NCI-H1092 treated with DMSO at 0.1 percent for 48 hours (cell line): ENCODE data around the gene MKRN2OS.

Source experiments
- DNase-seq: peaks from one replicate; lab custom pipeline; 2025; lab: John Stamatoyannopoulos, UW

MKRN2OS gene

DNA sequence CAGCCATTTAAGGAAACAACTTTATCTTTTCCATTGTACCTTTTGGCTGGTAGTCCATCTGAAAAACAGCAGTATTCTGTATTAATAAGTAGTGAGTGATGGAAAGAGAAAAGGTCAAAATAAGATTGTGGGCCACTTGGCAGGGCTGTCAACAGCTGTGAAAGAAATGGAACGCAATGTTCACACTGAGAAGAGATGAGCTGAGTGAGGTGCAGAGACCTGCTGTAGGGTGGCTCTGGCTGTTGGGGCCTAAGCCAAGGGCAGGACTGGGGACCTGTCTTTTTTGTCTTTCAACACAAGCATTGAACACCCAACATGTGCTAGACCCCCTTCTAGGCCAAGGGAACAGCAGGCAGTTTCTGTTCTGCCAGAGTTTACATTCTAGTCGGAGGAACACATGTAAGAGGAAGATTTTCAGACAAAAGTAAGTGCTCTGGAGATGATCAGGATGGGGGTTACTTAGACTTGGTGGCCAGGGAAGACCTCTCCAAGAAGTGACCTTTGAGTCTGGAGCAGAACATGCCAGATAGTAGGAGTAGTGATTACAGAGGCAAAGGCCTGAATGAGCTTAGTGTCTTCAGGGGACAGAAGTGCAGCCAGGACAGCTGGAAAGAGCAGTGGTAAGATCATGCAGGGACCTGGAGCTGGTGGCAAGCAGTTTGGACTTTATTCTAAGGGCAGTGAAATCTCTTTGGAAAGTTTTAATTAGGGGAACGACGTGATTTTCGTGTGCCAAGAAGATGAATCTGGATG lies 31.4 kb downstream of the MKRN2OS start:
- no peak for DNase-seq

GRCh38 chr3:12512534-12513118 lies 32.7 kb downstream of the MKRN2OS start:
- DNase-seq = no peak

DNA sequence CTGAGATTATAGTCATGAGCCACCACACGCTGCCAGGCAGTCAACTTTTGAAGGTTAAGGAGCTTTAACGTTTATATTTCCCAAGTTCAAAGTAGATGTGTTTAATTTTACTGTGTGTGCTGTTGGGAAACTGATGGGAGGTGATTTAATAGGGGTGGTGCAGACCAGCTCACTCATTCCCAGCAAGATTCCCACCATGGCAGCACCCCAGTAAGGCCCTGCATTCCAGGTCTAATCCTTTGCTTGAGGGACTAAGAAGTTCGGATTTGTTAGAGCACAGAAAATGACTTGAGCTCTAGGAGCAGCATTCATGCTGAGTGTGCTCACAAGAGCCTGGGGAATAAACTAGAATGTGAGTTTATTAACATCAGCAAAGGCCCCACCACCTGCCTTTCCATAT lies 35.8 kb downstream of the MKRN2OS start:
- DNase-seq = no peak

DNA sequence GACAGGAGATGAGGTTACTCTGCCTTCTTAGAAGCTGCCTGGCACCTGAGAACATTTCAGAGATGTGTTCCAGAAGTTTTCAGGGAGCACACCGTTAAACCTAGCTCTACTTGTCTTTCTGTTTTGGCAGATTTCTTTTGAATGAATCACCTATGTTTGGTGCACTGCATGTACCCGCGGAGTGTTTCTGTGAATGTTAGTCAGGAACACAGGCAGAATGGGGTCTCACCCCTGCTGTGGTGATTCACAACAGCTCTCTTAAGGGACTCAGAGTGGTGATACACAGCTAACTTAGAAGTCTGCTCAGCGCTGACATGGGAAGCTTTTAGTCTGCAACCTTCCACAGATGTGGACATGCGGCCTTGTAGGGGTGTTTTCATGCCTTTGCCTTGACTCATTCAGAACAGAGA lies 37.0 kb downstream of the MKRN2OS start:
- DNase-seq = no peak

DNA sequence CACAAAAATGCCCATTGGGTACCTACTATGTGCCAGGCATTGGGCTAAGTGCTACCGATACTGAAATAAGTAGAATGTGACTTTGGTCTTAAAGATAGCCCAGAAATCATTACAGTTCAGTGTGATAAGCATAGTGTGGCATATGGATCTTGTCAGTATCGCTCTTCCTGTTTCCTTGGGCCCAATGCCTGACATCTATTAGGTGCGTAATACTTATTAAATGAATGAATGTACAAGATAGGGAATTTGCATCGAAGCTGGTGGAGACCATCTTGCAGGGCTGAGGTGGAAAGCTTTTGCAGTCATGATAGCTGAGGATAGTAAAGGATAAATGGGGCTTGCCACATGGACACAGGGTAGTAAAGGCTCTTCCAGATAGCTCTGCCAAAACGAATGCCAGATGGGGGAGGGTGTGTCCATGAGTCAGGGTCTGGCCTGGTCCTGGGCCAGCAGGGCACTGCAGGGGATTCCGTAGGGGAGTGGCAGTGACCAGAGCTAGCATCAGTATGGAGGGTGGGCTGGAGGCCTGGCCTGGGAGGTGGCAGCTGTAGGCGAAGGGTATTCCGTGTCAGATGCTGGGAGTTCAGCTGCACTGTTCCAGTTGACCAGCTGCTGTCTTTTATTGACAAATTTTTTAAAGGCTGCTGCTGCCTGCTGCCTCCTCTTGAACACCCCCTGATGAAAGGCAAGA lies 37.6 kb downstream of the MKRN2OS start:
- no peak for DNase-seq

GRCh38 chr3:12506201-12506709 lies 39.0 kb downstream of the MKRN2OS start:
- DNase-seq = no peak

DNA sequence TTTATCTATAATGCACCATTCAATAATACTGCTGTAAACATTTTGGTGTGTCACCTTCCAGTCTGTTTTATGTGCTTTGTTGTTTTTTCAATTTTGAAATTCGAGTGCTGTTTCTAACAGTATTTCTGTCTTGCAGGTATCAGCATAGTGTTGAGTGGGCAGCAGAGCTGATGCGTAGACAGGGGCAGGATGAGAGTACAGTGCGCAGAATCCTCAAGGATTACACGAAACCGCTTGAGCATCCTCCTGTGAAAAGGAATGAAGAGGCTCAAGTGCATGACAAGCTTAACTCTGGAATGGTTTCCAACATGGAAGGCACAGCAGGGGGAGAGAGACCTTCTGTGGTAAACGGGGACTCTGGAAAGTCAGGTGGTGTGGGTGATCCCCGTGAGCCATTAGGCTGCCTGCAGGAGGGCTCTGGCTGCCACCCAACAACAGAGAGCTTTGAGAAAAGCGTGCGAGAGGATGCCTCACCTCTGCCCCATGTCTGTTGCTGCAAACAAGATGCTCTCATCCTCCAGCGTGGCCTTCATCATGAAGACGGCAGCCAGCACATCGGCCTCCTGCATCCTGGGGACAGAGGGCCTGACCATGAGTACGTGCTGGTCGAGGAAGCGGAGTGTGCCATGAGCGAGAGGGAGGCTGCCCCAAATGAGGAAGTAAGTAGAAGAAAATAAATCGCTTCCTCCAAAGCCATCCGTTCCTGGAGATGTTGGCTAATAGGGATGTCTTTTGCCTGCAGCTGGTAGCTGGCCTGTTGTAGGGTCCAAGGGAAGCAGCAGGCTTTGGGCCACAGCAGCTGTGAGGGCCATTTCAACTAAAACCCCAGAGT lies 42.0 kb downstream of the MKRN2OS start:
- no peak for DNase-seq

- DNase-seq = no peak
Observed at GRCh38 chr3:12501360-12502020, 43.8 kb downstream of the MKRN2OS start.

DNA sequence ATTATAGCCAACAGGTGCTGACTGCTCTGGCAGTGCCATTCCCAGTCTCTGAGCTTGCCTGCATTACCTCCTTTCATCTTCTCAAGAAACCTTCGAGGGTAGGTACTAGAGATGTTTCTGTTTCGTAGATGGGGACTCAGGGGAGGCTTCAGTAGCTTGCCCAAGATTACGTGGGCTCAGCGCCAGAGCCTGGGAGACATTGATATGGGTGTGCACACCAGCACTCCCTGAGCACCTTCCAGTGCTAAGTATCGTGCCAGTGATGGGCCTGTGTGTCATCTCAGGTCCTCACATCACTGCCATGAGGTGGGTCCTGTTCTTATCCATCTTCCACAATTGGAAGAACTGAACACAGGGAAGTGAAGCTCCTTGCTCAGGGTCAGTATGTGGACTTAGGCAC lies 45.8 kb downstream of the MKRN2OS start:
- no peak for DNase-seq

DNA sequence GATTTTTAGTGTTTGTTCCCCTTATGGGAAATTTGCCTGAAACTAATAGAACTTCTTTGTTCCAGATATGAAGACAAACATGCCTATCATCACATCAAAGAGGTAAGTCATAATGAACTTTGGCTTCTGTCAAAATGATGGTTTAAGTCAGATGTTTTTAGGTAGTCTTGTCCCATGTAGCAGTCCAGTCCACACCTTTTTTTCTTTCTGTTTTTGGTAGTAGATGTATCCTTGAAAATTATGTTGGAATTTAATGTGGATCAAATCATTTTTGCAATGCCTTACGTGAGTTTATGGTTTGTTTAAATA lies 48.9 kb downstream of the MKRN2OS start:
- DNase-seq = no peak

DNA sequence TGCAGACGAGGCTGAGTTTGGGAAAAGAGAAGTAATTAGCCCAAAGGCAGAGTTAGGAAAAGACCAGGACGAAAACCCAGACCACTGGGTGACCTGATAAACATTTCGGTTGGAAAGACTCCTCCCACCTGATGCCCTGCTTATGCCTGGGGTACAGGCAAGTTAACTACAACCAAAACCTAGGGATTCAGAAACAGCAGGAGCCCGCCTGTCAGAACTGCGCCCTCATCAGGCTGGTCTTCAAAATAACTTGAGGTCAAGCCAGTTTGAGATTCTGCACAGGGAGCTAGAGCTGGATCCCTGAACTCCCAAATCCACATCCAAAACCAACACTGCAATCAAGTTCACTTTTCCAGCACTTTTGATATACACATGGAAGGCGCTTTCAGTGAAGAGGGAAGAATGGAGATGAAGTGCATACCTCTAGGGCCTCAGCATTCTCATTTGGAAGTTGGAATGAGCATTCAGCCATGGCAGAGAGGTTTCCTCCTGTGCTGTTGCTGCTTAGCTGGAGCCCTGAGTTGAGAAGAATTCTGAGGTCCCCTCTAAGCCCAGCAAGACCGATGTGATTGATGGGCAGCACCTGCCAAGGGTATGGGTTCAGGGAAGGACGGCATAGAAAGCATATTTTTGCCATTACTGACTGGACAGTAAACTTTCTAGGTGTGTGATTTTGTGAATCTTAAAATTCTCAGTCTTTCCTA lies 49.4 kb downstream of the MKRN2OS start:
- no peak for DNase-seq

DNA sequence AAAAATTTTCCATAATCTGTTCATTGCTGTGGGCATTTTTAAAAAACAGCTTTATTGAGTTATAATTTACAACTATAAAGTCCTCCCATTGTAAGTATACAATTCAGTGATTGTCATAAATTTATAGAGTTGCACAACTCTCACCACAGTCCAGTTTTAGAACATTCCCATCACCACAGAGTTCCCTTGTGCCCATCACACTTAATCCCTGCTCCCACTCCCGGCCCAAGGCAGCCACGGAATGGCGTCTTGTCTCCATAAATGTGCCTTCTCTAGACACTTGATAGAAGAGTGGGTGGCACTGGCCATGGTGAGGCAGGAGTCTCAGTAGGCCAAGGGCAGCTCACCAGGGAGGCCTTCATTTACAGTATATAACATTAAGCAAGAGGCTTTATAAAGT lies 54.8 kb downstream of the MKRN2OS start:
- DNase-seq = no peak

- no peak for DNase-seq
Observed at GRCh38 chr3:12489832-12490231, 55.5 kb downstream of the MKRN2OS start.
